SIG-M5 (cell line): ENCODE data around the gene TMEM39A.

ENCODE experiments used
- DNase-seq: peaks from one replicate; lab custom pipeline; 2025; lab: John Stamatoyannopoulos, UW

Gene TMEM39A

DNA sequence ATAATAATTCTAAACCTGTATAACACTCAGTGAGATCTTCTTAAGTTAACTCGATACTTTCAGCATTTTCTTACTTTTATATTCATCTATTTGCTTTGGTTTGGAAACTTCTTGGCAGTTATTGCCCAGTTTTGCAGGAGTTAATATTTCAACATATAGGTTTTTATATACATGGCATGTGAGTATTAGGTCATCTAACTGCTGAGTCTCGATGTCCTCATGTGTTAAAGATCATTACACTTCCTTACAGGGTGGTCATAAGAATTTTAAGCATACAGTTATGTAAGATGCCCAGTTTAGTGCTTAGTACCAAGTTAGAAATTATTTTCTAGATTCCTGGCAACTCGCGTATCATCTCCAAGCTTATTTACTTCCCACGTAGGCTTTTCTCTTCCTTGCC is 62.9 kb downstream of the TMEM39A start:
- DNase-seq, result no peak

DNA sequence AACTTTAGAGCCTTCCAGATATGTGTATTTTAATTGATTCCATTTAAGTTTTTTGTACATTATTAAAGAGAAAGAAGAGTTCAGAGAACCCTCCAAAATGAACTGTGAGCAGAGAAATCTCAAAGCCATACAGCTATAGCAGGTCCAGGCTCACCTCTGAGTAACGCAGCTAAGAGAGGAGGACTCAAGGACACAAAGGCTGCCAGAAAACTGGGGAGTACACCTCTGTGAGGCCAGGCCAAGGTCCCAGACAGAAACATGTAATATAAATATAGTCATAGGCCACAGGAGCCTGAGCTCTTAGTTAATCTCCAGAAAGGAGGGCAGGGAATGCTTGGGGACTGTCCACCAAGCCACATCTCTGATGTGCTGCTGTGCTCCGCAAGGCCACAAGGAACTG is 66.5 kb downstream of the TMEM39A start:
- DNase-seq, result no peak

DNA sequence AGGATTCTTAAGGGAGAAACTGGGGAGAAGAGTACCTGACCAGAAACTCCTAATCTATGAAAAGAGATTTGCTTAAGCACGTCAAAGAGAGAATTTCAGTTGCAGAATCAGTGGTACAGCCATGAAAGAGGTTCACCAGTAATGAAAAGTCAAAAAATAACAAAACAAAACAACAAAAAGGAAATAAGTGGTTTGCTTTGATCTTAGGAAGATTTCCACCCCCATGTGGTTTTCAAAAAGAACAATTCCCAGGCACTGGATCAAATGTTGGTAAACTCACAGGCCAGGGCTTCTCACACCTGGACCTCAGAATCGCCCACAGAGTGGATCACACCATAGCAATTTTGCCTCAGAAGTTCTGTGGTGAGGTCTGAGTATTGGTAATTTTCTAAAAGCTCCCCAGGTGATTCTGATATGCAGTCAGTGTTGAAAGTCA is 67.5 kb downstream of the TMEM39A start:
- no peak for DNase-seq

GRCh38 chr3:119388577-119388976 is 74.8 kb downstream of the TMEM39A start:
- no peak for DNase-seq

GRCh38 chr3:119382134-119382533 is 81.3 kb downstream of the TMEM39A start:
- no peak for DNase-seq

DNA sequence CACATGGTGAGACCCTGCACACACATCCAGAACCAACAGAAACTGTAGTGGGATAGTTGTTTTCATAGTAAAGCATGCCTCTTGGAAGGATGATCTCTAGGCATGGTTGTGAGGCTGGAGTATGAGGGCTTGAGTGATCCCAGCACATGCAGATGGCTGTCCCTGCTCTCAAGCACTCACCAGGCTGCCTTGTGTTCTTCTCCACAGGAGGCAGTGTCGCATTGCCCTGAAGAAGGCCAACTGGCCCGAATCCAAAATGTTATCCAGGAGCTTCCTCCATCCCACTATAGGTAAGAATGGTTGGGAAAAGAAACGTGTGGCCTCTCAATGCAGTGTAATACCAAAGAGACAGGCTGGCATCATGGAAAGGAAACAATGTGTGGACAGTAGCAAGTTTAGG is 82.7 kb downstream of the TMEM39A start:
- no peak for DNase-seq
